AG04450 (cell line): Measurements from ENCODE around the gene DNHD1. TPM values are rescaled to one million over a fixed set of nuclear protein-coding genes. Genes with fewer than 3 reads are reported as not detected.

Experiments used
- CTCF ChIA-PET: fragments of 300-600, 350-600 bp; formaldehyde crosslinking; extraction: SDS; loops from one replicate; lab custom pipeline; 2022; ENCODE audit warnings: antibody characterized with exemption, inconsistent platforms; lab: Charles Lee
- POLR2A ChIA-PET: fragments of 350-600 bp; formaldehyde crosslinking; extraction: SDS; loops from one replicate; lab custom pipeline; 2021; ENCODE audit warnings: antibody characterized with exemption, inconsistent platforms; lab: Yijun Ruan, JAX
- DNase-seq: peaks from one replicate; pipeline ENCODE4 v3.0.0-alpha.2; 2011; ENCODE audit warnings: low read depth, low spot score
- H3K27ac ChIP-seq: one replicate; pipeline ENCODE4 v1.5.1; 2012; ENCODE audit warnings: low read depth, low read length, control low read depth
- H3K27me3 ChIP-seq: one replicate; pipeline ENCODE4 v1.6.0; 2012; ENCODE audit warnings: low read length; ENCODE audit not compliant: control insufficient read depth, insufficient read depth
- H3K4me3 ChIP-seq: 2 replicates; pipeline ENCODE4 v1.5.1; 2011; ENCODE audit warnings: mild to moderate bottlenecking, low read depth, low read length, control low read depth
- H3K9me3 ChIP-seq: 2 replicates; pipeline ENCODE4 v1.5.1; 2012; ENCODE audit warnings: low read length; ENCODE audit not compliant: control insufficient read depth, insufficient read depth
- polyA plus RNA-seq: library from polyadenylated mRNA; depleted of rRNA; stranded (reverse); fragments of >200 nt; gene quantifications from 2 replicates; pipeline ENCODE4 v1.2.3, GENCODE V29; 2011
- TF ChIP-seq, protein P1 (sequence below): IDR thresholded peaks from 2 replicates; pipeline ENCODE4 v1.5.1; 2011; ENCODE audit warnings: low read depth, low read length, control low read depth, inconsistent platforms

DNHD1 gene
- polyA plus RNA-seq, 1 experiment: 2.2 TPM

DNA sequence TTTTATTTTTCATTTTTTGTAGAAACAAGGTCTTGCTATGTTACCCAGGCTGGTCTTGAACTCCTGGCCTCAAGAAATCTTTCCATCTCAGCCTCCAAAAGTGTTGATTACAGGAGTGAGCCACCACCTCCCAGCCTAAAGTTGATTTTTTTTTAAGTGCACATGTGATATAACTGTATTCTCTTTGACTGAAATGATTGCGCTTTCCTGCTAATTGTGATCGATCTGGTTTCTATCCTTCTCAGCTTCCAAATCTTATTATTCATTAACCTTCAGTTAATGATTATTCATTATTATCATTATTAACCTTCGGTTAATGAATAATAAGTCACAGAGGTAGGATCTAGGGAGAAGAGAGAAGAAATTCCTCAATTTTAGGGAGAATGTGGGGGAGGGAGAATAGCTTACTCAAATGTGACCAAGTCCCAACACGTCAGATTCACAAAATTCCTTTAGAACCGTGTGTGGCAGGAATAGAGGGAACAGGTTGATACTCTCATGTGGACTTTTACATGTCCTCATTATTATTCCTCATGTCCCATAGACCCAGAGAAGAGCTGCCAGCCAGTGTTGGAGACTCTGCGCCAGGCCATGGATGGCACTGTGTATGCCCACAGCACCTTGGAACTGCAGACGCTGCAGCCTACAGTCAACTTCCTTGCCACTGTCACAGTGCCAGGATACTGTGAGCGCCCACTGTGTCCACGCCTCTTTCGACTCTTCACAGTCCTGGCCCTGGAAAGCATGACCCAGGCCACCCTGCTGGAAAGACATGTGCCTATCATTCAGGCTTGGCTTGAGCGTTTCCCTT lies 59.3 kb downstream of the DNHD1 start:
- no peaks in the 10 kb centered on the region for H3K27me3 ChIP-seq
- no peak overlapping the region for H3K4me3 ChIP-seq
- CTCF ChIA-PET: interaction anchor here (0.7 kb wide), 1 partner anchor 51 kb away, joined by 5 read pairs; no protein-coding TSS in a partner anchor
- no peaks in the 10 kb centered on the region for H3K9me3 ChIP-seq
- DNase-seq: no peak
- POLR2A ChIA-PET: no interaction called here
- TF ChIP-seq, protein P1, sequence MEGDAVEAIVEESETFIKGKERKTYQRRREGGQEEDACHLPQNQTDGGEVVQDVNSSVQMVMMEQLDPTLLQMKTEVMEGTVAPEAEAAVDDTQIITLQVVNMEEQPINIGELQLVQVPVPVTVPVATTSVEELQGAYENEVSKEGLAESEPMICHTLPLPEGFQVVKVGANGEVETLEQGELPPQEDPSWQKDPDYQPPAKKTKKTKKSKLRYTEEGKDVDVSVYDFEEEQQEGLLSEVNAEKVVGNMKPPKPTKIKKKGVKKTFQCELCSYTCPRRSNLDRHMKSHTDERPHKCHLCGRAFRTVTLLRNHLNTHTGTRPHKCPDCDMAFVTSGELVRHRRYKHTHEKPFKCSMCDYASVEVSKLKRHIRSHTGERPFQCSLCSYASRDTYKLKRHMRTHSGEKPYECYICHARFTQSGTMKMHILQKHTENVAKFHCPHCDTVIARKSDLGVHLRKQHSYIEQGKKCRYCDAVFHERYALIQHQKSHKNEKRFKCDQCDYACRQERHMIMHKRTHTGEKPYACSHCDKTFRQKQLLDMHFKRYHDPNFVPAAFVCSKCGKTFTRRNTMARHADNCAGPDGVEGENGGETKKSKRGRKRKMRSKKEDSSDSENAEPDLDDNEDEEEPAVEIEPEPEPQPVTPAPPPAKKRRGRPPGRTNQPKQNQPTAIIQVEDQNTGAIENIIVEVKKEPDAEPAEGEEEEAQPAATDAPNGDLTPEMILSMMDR: no peak
- H3K27ac ChIP-seq: no peak overlapping the region

DNA sequence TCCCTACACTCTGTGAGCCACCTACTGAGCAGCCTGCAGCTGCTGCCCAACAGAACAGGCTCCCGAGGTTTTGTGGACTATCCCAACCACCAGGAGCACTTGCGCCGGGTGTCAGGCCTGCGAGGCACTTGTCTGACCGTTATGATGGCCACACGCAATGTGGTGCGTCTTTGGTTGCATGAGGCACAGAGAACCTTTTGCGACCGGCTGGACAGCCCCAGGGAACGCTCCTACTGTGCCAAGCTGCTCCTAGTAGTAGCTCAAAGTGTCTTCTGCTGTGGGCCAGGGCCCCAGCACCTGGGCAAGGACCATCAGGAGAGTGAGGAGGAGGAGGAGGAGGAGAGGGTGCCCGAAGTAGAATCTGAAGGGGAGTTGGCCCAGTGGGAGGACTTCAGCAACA lies 60.0 kb downstream of the DNHD1 start:
- no peaks in the 10 kb centered on the region for H3K9me3 ChIP-seq
- DNase-seq: no peak
- ChIA-PET POLR2A (no interaction called here), CTCF (no interaction called here)
- H3K27me3 ChIP-seq: no peaks in the 10 kb centered on the region
- TF ChIP-seq, protein P1: no peak
- H3K4me3 ChIP-seq: no peak overlapping the region
- no peak overlapping the region for H3K27ac ChIP-seq

DNA sequence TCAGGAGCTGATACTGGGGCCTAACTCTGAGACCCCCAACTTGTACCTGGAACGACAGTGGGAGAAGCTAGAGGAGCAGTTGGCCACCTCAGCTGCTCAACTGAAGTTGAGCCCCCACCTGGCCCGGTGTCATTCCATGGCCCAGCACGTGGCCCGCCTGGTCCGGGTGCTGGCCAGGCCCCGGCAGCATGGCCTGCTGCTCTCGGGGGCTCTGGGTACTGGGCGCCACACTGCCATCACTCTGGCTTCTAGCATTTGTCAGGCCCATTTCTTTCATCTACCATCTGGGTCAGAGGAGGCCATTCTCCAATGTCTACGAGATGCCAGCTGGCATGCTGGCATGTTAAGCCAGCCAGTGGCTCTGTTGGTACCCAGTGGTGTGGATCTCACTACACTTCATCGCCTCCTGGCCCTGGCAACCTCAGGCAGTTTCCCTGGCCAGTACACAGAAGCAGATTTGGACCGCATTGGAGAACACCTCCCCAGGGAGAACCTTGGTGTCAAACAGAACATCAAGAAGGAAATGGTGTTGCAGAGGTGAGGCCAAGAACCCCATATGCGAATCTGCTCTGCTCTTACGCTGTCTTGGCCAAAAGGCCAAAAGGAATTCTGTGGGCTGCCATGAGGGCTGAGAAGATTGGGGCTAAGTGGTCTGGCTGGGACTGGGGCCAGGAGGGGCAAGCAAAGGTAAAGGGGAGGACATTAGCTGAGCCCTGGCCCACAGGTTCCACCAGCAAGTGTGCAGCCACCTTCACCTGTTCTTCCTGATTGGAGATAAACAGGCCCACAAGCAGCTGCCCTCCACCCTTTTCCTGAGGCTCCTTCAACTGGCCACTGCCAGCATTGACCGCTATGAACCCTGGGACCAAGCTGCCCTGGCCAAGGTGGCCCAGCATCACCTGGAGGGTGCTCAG lies 60.9 kb downstream of the DNHD1 start:
- ChIA-PET POLR2A (no interaction called here), CTCF (interaction anchor here (1.1 kb wide), 1 partner anchor 27 kb away, joined by 4 read pairs; no protein-coding TSS in a partner anchor)
- TF ChIP-seq, protein P1: no peak
- Histone ChIP-seq H3K4me3 (no peak overlapping the region), H3K9me3 (no peaks in the 10 kb centered on the region), H3K27ac (no peak overlapping the region), H3K27me3 (no peaks in the 10 kb centered on the region)
- DNase-seq: no peak

DNA sequence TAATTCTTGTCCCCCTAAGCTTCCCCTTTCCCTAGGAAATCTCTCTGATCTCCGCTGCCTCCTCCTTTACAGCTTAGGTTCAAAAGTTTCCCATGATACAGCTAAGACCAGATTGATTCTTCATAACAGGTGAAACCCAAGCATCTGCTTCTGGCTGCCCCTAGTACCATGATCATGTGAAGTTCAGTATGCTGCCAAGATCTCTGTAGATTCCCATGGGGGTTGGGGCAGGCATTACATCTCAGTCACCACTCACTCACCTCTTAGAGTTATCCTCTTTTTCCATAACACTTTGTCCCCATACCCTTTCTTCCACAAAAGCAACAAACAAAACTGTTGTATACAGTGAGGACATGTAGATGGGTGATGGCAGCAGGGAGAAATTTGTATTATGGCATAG lies 62.3 kb downstream of the DNHD1 start:
- DNase-seq: no peak
- Histone ChIP-seq H3K27me3 (no peaks in the 10 kb centered on the region), H3K27ac (no peak overlapping the region), H3K4me3 (no peak overlapping the region), H3K9me3 (no peaks in the 10 kb centered on the region)
- CTCF ChIA-PET: interaction anchor here (1.3 kb wide), 1 partner anchor 28 kb away, joined by 3 read pairs; no protein-coding TSS in a partner anchor
- TF ChIP-seq, protein P1: no peak
- POLR2A ChIA-PET: no interaction called here
